Glutamatergic neuron (in vitro differentiated cells): ENCODE measurements around the gene ARCN1. TPM values are rescaled to one million over a fixed set of nuclear protein-coding genes. Genes with fewer than 3 reads are reported as not detected.
A peak's percentile ranks its signal among the peaks of the same experiment; 100 is the strongest.
"Not testable (repeated sequence)": the region's sequence is repeated elsewhere in the genome, so short reads cannot be mapped to it uniquely, and the experiment has no call there.

Experiments used
- DNase-seq: peaks from one replicate; pipeline ENCODE4 v3.0.0; 2022
- H3K27ac Mint-ChIP-seq: one replicate; pipeline ENCODE4 v1.8.0; 2020; ENCODE audit warnings: mild to moderate bottlenecking, mixed read lengths, inconsistent platforms; ENCODE audit not compliant: unreplicated experiment
- H3K27me3 Mint-ChIP-seq: one replicate; pipeline ENCODE4 v1.8.0; 2020; ENCODE audit warnings: mild to moderate bottlenecking, moderate library complexity, mixed read lengths, inconsistent platforms; ENCODE audit not compliant: unreplicated experiment
- H3K36me3 Mint-ChIP-seq: one replicate; pipeline ENCODE4 v1.8.0; 2020; ENCODE audit warnings: mild to moderate bottlenecking, mixed read lengths, inconsistent platforms; ENCODE audit not compliant: unreplicated experiment
- H3K4me1 Mint-ChIP-seq: one replicate; pipeline ENCODE4 v1.8.0; 2020; ENCODE audit warnings: mild to moderate bottlenecking, low read depth, mixed read lengths, inconsistent platforms; ENCODE audit not compliant: unreplicated experiment
- H3K4me3 Mint-ChIP-seq: one replicate; pipeline ENCODE4 v1.8.0; 2020; ENCODE audit warnings: mild to moderate bottlenecking, mixed read lengths, inconsistent platforms; ENCODE audit not compliant: unreplicated experiment
- H3K9me3 Mint-ChIP-seq: one replicate; pipeline ENCODE4 v1.8.0; 2020; ENCODE audit warnings: mild to moderate bottlenecking, moderate library complexity, mixed read lengths, inconsistent platforms; ENCODE audit not compliant: unreplicated experiment
- total RNA-seq: library from RNA; stranded (reverse); fragmentation: NEBNext Ultra II Directional; extraction: Animal tissue kit (Norgen Biotek cat#: 25700); gene quantifications from one replicate; pipeline ENCODE4 v1.2.1, GENCODE V29; 2021; ENCODE audit not compliant: unreplicated experiment
- TF ChIP-seq, protein P1 (sequence below): fragments of 200-600 bp; sonication (generic); IDR thresholded peaks from one replicate; pipeline ENCODE4 v1.5.0; 2021; ENCODE audit not compliant: partially characterized antibody, unreplicated experiment

The ARCN1 gene
- total RNA-seq, 1 donor from 2014 or later = 118 TPM

DNA sequence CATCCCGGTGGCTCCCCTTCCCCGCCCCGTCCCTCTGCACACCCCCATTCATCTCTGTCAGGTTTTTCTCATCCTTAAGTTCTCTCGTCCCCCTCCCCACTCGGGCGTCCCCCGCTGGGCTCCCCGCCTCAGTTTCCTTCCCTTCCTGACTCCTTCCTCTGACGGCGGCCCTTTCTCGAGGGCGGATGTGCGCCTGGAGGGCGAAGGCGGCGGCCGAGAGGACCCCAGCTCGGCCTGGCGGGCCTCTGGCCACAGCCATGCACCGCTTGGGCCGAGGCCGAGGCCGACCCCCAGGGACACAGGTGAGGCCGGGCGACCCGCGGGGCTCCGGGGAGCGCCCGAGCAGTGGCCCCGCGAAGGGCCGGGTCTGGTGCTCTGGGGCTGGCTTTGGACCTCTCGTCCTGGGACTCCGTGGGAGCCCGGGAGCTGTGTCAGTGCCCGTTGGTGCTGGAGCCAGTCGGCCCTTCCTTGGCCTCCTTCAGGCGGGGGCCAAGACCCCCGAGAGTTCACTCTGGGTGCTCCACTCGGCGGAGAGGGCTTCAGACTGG is 38.1 kb downstream of the ARCN1 start:
- Mint-ChIP-seq H3K4me3 (peak overlapping the region; percentile 70), H3K4me1 (peaks cover 10% of the 10 kb centered on the region), H3K36me3 (no peaks in the 10 kb centered on the region), H3K9me3 (peaks cover 5% of the 10 kb centered on the region), H3K27me3 (peaks cover 24% of the 10 kb centered on the region), H3K27ac (no peak overlapping the region)
- DNase-seq = peak; percentile 28
- TF ChIP-seq, protein P1, sequence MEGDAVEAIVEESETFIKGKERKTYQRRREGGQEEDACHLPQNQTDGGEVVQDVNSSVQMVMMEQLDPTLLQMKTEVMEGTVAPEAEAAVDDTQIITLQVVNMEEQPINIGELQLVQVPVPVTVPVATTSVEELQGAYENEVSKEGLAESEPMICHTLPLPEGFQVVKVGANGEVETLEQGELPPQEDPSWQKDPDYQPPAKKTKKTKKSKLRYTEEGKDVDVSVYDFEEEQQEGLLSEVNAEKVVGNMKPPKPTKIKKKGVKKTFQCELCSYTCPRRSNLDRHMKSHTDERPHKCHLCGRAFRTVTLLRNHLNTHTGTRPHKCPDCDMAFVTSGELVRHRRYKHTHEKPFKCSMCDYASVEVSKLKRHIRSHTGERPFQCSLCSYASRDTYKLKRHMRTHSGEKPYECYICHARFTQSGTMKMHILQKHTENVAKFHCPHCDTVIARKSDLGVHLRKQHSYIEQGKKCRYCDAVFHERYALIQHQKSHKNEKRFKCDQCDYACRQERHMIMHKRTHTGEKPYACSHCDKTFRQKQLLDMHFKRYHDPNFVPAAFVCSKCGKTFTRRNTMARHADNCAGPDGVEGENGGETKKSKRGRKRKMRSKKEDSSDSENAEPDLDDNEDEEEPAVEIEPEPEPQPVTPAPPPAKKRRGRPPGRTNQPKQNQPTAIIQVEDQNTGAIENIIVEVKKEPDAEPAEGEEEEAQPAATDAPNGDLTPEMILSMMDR = no peak

DNA sequence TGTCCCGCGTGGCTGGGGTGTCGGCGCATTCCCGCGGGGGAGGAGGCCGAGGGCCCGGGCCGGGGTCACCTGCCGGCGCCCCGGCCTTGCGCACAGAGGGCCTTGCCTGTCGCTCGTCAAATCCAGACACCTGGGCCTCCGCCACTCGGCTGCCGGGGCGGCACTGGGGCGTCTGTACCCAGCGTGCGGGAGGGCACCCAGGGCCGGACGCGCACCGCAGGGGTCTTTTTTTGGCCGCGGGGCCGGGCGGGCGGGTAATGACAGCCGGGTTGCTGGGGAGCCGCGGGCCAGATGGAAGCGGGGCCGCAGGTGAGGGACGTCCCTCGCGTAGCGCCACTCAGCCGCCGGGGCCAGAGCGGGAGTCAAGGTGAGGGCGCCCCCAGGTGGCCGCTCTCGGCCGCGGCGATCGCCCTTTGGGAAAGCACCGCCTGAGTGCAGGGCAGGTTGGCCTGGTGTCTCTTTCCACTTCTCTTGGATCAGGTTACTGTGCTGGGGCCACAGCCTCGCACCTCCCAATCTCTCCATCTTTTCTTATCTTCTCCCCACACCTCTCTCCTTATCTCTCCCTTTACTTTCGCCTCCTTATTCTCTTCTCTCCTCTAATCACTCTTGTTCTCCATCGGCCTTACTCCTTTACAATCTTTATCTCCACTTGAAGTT is 38.7 kb downstream of the ARCN1 start:
- DNase-seq = peak; percentile 89
- peaks cover 12% of the 10 kb centered on the region for H3K4me1 Mint-ChIP-seq
- H3K4me3 Mint-ChIP-seq = peak overlapping the region; percentile 39
- TF ChIP-seq, protein P1 = peak; percentile 83
- H3K27me3 Mint-ChIP-seq = peaks cover 25% of the 10 kb centered on the region
- peaks cover 5% of the 10 kb centered on the region for H3K9me3 Mint-ChIP-seq
- H3K27ac Mint-ChIP-seq = no peak overlapping the region
- H3K36me3 Mint-ChIP-seq = no peaks in the 10 kb centered on the region

DNA sequence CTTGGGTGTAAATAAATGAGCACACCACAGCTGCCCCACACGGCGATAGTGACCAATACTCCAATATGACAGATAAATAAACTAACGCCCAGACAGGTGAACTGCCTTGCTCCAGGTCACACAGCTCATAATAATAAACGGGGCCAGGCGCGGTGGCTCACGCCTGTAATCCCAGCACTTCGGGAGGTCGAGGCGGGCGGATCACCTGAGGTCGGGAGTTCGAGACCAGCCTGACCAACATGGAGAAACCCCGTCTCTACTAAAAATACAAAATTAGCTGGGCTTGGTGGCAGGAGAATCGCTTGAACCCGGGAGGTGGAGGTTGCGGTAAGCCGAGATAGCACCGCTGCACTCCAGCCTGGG is 39.2 kb downstream of the ARCN1 start:
- peak overlapping the region; percentile 39 for H3K4me3 Mint-ChIP-seq
- peaks cover 13% of the 10 kb centered on the region for H3K4me1 Mint-ChIP-seq
- peaks cover 27% of the 10 kb centered on the region for H3K27me3 Mint-ChIP-seq
- H3K36me3 Mint-ChIP-seq, H3K27ac Mint-ChIP-seq, H3K9me3 Mint-ChIP-seq: not testable (repeated sequence)
- peak; percentile 5 for DNase-seq

DNA sequence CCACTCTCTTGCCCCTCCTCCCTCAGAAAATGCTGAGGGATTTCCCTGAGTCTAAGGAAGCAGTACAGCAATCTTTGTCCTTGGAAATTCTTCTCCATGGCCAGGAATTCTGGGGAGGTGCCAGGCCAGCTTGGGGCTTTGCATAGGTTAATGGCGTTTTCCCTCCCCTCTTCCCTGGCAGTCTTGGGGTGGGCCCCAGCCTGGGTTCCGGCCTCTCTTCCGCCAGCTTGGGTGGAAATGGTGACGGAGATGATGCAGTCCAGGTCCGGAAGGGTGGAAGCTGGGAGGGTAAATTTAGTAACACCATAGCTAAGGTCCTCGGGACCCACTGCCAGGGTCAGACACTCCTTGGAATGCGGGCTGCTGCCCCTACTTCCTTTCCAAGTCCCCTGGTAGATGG is 40.2 kb downstream of the ARCN1 start:
- Mint-ChIP-seq H3K27ac (no peak overlapping the region), H3K4me3 (no peak overlapping the region), H3K9me3 (peaks cover 5% of the 10 kb centered on the region), H3K27me3 (peaks cover 22% of the 10 kb centered on the region), H3K36me3 (no peaks in the 10 kb centered on the region), H3K4me1 (peaks cover 11% of the 10 kb centered on the region)
- TF ChIP-seq, protein P1 = no peak
- DNase-seq = no peak

DNA sequence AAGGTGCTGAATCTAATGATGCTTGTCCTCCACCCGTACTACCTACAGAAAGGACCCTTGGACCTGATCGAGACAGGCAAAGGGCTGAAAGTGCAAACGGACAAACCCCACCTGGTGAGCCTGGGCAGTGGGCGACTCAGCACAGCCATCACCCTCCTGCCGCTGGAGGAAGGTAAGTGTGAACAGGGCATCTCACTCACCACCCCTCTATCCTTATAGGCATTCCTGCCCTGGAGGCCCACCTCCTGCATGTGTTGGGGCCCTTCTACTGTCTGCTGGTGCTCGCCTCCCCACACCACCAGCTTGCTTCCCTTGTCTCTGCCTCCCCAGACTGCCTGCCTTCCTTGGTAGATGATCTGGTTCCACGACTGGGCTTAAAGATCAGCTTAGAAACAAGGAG is 42.3 kb downstream of the ARCN1 start:
- Mint-ChIP-seq H3K27ac (no peak overlapping the region), H3K4me1 (peaks cover 4% of the 10 kb centered on the region)

More for the DNA sequence above, 42.3 kb downstream of the ARCN1 start:
- DNase-seq = peak; percentile 2
- Mint-ChIP-seq H3K27me3 (peaks cover 13% of the 10 kb centered on the region), H3K9me3 (peaks cover 3% of the 10 kb centered on the region), H3K4me3 (no peak overlapping the region), H3K36me3 (no peaks in the 10 kb centered on the region)
- TF ChIP-seq, protein P1 = no peak
